ENCODE data around the gene PPM1L. TPM values are rescaled to one million over a fixed set of nuclear protein-coding genes. Genes with fewer than 3 reads are reported as not detected.

Gene PPM1L
- total RNA-seq, 1 experiment from 2014 or later: 10.6 TPM

DNA sequence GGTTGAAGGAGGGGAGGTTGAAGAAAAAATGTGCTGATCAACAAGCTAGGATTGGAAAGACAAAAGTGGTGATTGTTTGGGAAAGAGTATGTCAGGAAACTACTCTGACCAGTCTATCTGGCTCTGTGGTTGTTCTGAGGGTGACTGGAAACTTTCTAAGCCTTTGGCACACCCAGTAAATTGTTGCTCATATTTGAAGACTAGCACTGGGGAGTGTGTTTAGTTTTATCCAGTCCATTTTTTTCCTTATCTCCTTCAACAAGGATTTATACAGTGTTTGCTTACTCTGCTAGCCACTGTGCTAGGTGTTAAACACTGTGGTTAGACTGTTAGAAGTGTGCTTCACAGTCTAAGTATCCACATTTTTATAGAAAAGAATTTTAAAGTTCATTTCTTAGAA is 28.8 kb downstream of the PPM1L start:
- peaks cover 9% of the 10 kb centered on the region for H3K4me1 ChIP-seq (ENCODE audit: insufficient read depth, low read length, poor library complexity, severe bottlenecking)
- H3K36me3 ChIP-seq (ENCODE audit: insufficient read depth, low read length, poor library complexity, severe bottlenecking): no peaks in the 10 kb centered on the region
- ChIA-PET POLR2A (ENCODE audit: low non-redundant PET) (no interaction called here), CTCF (no interaction called here)
- no peaks in the 10 kb centered on the region for H3K9me3 ChIP-seq (ENCODE audit: low read depth, low read length, poor library complexity, severe bottlenecking)
- intact Hi-C loops (cut with micrococcal nuclease; ENCODE audit: unreplicated experiment): no loop called here
- H3K27ac ChIP-seq (ENCODE audit: low read depth, low read length, poor library complexity, severe bottlenecking): no peak overlapping the region
- TF ChIP-seq, protein P1, sequence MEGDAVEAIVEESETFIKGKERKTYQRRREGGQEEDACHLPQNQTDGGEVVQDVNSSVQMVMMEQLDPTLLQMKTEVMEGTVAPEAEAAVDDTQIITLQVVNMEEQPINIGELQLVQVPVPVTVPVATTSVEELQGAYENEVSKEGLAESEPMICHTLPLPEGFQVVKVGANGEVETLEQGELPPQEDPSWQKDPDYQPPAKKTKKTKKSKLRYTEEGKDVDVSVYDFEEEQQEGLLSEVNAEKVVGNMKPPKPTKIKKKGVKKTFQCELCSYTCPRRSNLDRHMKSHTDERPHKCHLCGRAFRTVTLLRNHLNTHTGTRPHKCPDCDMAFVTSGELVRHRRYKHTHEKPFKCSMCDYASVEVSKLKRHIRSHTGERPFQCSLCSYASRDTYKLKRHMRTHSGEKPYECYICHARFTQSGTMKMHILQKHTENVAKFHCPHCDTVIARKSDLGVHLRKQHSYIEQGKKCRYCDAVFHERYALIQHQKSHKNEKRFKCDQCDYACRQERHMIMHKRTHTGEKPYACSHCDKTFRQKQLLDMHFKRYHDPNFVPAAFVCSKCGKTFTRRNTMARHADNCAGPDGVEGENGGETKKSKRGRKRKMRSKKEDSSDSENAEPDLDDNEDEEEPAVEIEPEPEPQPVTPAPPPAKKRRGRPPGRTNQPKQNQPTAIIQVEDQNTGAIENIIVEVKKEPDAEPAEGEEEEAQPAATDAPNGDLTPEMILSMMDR (conservative IDR thresholded peaks at IDR 0.05; ENCODE audit: low read depth, low read length): no peak
- no peak for TF ChIP-seq EZH2 (IDR thresholded peaks at IDR 0.05; ENCODE audit: borderline replicate concordance, low read depth, low read length, poor library complexity, severe bottlenecking)
- no peaks in the 10 kb centered on the region for H3K27me3 ChIP-seq (replicated peaks; ENCODE audit: insufficient read depth, low read depth, low read length, poor library complexity)
- DNase-seq (ENCODE audit: low spot score): no peak
- no TSS peak for BruUV-seq (replicated peaks)
- H3K4me3 ChIP-seq (ENCODE audit: low read depth, low read length, poor library complexity, severe bottlenecking): no peak overlapping the region

- H3K4me1 ChIP-seq (ENCODE audit: insufficient read depth, low read length, poor library complexity, severe bottlenecking): no peaks in the 10 kb centered on the region
- no peaks in the 10 kb centered on the region for H3K36me3 ChIP-seq (ENCODE audit: insufficient read depth, low read length, poor library complexity, severe bottlenecking)
- no peak for DNase-seq (ENCODE audit: low spot score)
- no peak overlapping the region for H3K4me3 ChIP-seq (ENCODE audit: low read depth, low read length, poor library complexity, severe bottlenecking)
- POLR2A ChIA-PET (ENCODE audit: low non-redundant PET): no interaction called here
- no peaks in the 10 kb centered on the region for H3K9me3 ChIP-seq (ENCODE audit: low read depth, low read length, poor library complexity, severe bottlenecking)
- no TSS peak for BruUV-seq (replicated peaks)
- TF ChIP-seq, protein P1 (conservative IDR thresholded peaks at IDR 0.05; ENCODE audit: low read depth, low read length): no peak
- no peak for TF ChIP-seq EZH2 (IDR thresholded peaks at IDR 0.05; ENCODE audit: borderline replicate concordance, low read depth, low read length, poor library complexity, severe bottlenecking)
- intact Hi-C loops (cut with micrococcal nuclease; ENCODE audit: unreplicated experiment): no loop called here
- CTCF ChIA-PET: no interaction called here
- no peaks in the 10 kb centered on the region for H3K27me3 ChIP-seq (replicated peaks; ENCODE audit: insufficient read depth, low read depth, low read length, poor library complexity)
- H3K27ac ChIP-seq (ENCODE audit: low read depth, low read length, poor library complexity, severe bottlenecking): no peak overlapping the region
These were observed 34.7 kb downstream of the PPM1L start for GRCh38 chr3:160790726-160791125.

DNA sequence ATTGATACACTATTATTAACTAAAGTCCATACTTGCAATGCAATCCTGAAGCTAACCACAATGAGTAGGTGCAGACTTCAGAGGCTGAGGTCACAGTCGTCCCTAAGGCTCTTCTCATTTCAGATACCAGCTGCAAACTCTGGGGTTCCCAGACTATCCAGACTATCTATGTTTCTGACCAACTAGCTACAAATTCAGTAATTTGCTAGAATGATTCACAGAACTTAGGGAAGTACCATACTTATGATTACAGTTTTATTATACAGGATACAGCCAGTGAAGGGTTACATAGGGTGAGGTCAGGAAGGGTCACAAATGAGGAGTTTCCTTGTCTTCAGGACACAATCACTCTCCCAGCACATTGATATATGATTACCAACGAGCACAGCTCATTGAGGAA is 36.5 kb downstream of the PPM1L start:
- intact Hi-C loops (cut with micrococcal nuclease; ENCODE audit: unreplicated experiment): no loop called here
- CTCF ChIA-PET: no interaction called here
- no peaks in the 10 kb centered on the region for H3K4me1 ChIP-seq (ENCODE audit: insufficient read depth, low read length, poor library complexity, severe bottlenecking)
- POLR2A ChIA-PET (ENCODE audit: low non-redundant PET): no interaction called here
- no peak overlapping the region for H3K27ac ChIP-seq (ENCODE audit: low read depth, low read length, poor library complexity, severe bottlenecking)
- no peak for DNase-seq (ENCODE audit: low spot score)
- TF ChIP-seq EZH2 (IDR thresholded peaks at IDR 0.05; ENCODE audit: borderline replicate concordance, low read depth, low read length, poor library complexity, severe bottlenecking): no peak
- TF ChIP-seq, protein P1 (conservative IDR thresholded peaks at IDR 0.05; ENCODE audit: low read depth, low read length): no peak
- no peaks in the 10 kb centered on the region for H3K36me3 ChIP-seq (ENCODE audit: insufficient read depth, low read length, poor library complexity, severe bottlenecking)
- H3K27me3 ChIP-seq (replicated peaks; ENCODE audit: insufficient read depth, low read depth, low read length, poor library complexity): no peaks in the 10 kb centered on the region
- H3K4me3 ChIP-seq (ENCODE audit: low read depth, low read length, poor library complexity, severe bottlenecking): no peak overlapping the region
- no TSS peak for BruUV-seq (replicated peaks)
- H3K9me3 ChIP-seq (ENCODE audit: low read depth, low read length, poor library complexity, severe bottlenecking): no peaks in the 10 kb centered on the region
